MM.1S (cell line): ENCODE measurements around the gene HIPK2.
A peak's percentile ranks its signal among the peaks of the same experiment; 100 is the strongest.

ENCODE experiments used
- DNase-seq: peaks from one replicate; pipeline ENCODE4 v3.0.0-alpha.2; 2015
- H2AFZ ChIP-seq: fragments of 300-600 bp; sonication (generic); 2 replicates; pipeline ENCODE4 v1.6.0; 2016; ENCODE audit warnings: antibody characterized with exemption, low read length
- H3F3A ChIP-seq: fragments of 300-600 bp; sonication (generic); 2 replicates; pipeline ENCODE4 v1.6.1; 2016; ENCODE audit warnings: mild to moderate bottlenecking, antibody characterized with exemption, low read length, moderate library complexity, mixed read lengths; ENCODE audit not compliant: insufficient read depth
- H3K27ac ChIP-seq: fragments of 300-600 bp; sonication (generic); 2 replicates; pipeline ENCODE4 v1.5.1; 2016; ENCODE audit warnings: mild to moderate bottlenecking, low read length
- H3K27me3 ChIP-seq: fragments of 300-600 bp; sonication (generic); replicated peaks from 2 replicates; pipeline ENCODE4 v1.6.0; 2016; ENCODE audit warnings: low read length; ENCODE audit not compliant: insufficient read depth
- H3K36me3 ChIP-seq: fragments of 300-600 bp; sonication (generic); replicated peaks from 2 replicates; pipeline ENCODE4 v1.6.1; 2016; ENCODE audit warnings: mild to moderate bottlenecking, low read length, mixed read lengths; ENCODE audit not compliant: insufficient read depth
- H3K4me1 ChIP-seq: fragments of 300-600 bp; sonication (generic); 2 replicates; pipeline ENCODE4 v1.6.1; 2016; ENCODE audit warnings: low read length, mixed read lengths
- H3K4me2 ChIP-seq: fragments of 300-600 bp; sonication (generic); 2 replicates; pipeline ENCODE4 v1.6.0; 2016; ENCODE audit warnings: low read depth, low read length
- H3K4me3 ChIP-seq: fragments of 300-600 bp; sonication (generic); 2 replicates; pipeline ENCODE4 v1.5.1; 2016; ENCODE audit warnings: low read length, mixed read lengths
- H3K79me2 ChIP-seq: fragments of 300-600 bp; sonication (generic); 2 replicates; pipeline ENCODE4 v1.6.1; 2016; ENCODE audit warnings: mixed run types, low read length, mixed read lengths
- H3K9ac ChIP-seq: fragments of 300-600 bp; sonication (generic); 2 replicates; pipeline ENCODE4 v1.6.1; 2016; ENCODE audit warnings: low read length, mixed read lengths
- H3K9me2 ChIP-seq: fragments of 300-600 bp; sonication (generic); replicated peaks from 2 replicates; pipeline ENCODE4 v1.6.1; 2016; ENCODE audit warnings: mild to moderate bottlenecking, low read length, mixed read lengths; ENCODE audit not compliant: insufficient read depth
- H3K9me3 ChIP-seq: fragments of 300-600 bp; sonication (generic); replicated peaks from 2 replicates; pipeline ENCODE4 v1.6.1; 2016; ENCODE audit warnings: mild to moderate bottlenecking, low read length, mixed read lengths; ENCODE audit not compliant: insufficient read depth
- H4K20me1 ChIP-seq: fragments of 300-600 bp; sonication (generic); 2 replicates; pipeline ENCODE4 v1.6.1; 2016; ENCODE audit warnings: mild to moderate bottlenecking, low read length, moderate library complexity, mixed read lengths; ENCODE audit not compliant: insufficient read depth
- CTCF ChIP-seq: fragments of 300-600 bp; sonication (generic); IDR thresholded peaks from 2 replicates; pipeline ENCODE4 v1.5.1; 2016; ENCODE audit warnings: antibody characterized with exemption, low read length, mixed read lengths
- EZH2 ChIP-seq: fragments of 300-600 bp; sonication (generic); optimal IDR thresholded peaks from 2 replicates; pipeline ENCODE3; 2017; ENCODE audit warnings: low read depth, mild to moderate bottlenecking, antibody characterized with exemption, low read length, mixed read lengths
- EZH2phosphoT487 ChIP-seq: fragments of 300-600 bp; sonication (generic); IDR thresholded peaks from 2 replicates; pipeline ENCODE4 v1.6.1; 2018; ENCODE audit warnings: antibody characterized with exemption, low read length

HIPK2 gene

GRCh38 chr7:139645572-139646523 lies 131.9 kb downstream of the HIPK2 start:
- H3K9me3 ChIP-seq, result no peaks in the 10 kb centered on the region
- H3K36me3 ChIP-seq, result no peaks in the 10 kb centered on the region
- H3K4me1 ChIP-seq, result no peaks in the 10 kb centered on the region
- no peaks in the 10 kb centered on the region for H4K20me1 ChIP-seq
- H3F3A ChIP-seq, result no peaks in the 10 kb centered on the region
- H3K9me2 ChIP-seq, result no peaks in the 10 kb centered on the region
- H3K27ac ChIP-seq, result no peak overlapping the region
- no peak overlapping the region for H3K4me2 ChIP-seq
- no peak overlapping the region for H2AFZ ChIP-seq
- no peak overlapping the region for H3K9ac ChIP-seq
- DNase-seq, result peak; percentile 85
- no peaks in the 10 kb centered on the region for H3K27me3 ChIP-seq
- H3K4me3 ChIP-seq, result no peak overlapping the region
- TF ChIP-seq CTCF (peak; percentile 97), EZH2phosphoT487 (no peak), EZH2 (no peak)
- 0 out of 2 replicates have a peak, but pooled peaks cover 5% of the 10 kb centered on the region for H3K79me2 ChIP-seq

GRCh38 chr7:139643951-139644585 lies 133.7 kb downstream of the HIPK2 start:
- Histone ChIP-seq H3K4me3 (no peak overlapping the region), H3F3A (no peaks in the 10 kb centered on the region), H3K27ac (no peak overlapping the region), H4K20me1 (no peaks in the 10 kb centered on the region), H3K9me3 (no peaks in the 10 kb centered on the region), H3K4me2 (no peak overlapping the region), H3K36me3 (no peaks in the 10 kb centered on the region), H3K9me2 (no peaks in the 10 kb centered on the region), H3K27me3 (no peaks in the 10 kb centered on the region), H3K79me2 (0 out of 2 replicates have a peak, but pooled peaks cover 8% of the 10 kb centered on the region), H3K9ac (no peak overlapping the region), H2AFZ (no peak overlapping the region), H3K4me1 (no peaks in the 10 kb centered on the region)
- no peak for DNase-seq
- TF ChIP-seq EZH2 (no peak), CTCF (no peak), EZH2phosphoT487 (no peak)

GRCh38 chr7:139642283-139642682 lies 135.5 kb downstream of the HIPK2 start:
- Histone ChIP-seq H3K9me2 (no peaks in the 10 kb centered on the region), H3K36me3 (no peaks in the 10 kb centered on the region), H3K4me1 (no peaks in the 10 kb centered on the region), H3F3A (no peaks in the 10 kb centered on the region), H2AFZ (no peak overlapping the region), H3K27ac (no peak overlapping the region), H3K9ac (no peak overlapping the region), H3K27me3 (no peaks in the 10 kb centered on the region), H4K20me1 (no peaks in the 10 kb centered on the region), H3K4me3 (no peak overlapping the region), H3K9me3 (no peaks in the 10 kb centered on the region), H3K4me2 (no peak overlapping the region), H3K79me2 (peaks cover 17% of the 10 kb centered on the region; the same call in 1 of the 2 replicates)
- TF ChIP-seq CTCF (no peak), EZH2 (no peak), EZH2phosphoT487 (no peak)
- no peak for DNase-seq
